DOHH2 (cell line): ENCODE data around the gene VASP.

Experiments
- CTCF ChIP-seq: fragments of 200-600 bp; sonication (generic); IDR thresholded peaks from one replicate; pipeline ENCODE4 v1.5.1; 2014; ENCODE audit warnings: antibody characterized with exemption, mild to moderate bottlenecking, low read depth, low read length; ENCODE audit not compliant: poor library complexity, severe bottlenecking
- EZH2phosphoT487 ChIP-seq: fragments of 200-600 bp; sonication (generic); IDR thresholded peaks from 2 replicates; pipeline ENCODE4 v1.6.1; 2017; ENCODE audit warnings: borderline replicate concordance, mild to moderate bottlenecking, antibody characterized with exemption, low read length, moderate library complexity, mixed read lengths

- TF ChIP-seq CTCF (no peak), EZH2phosphoT487 (no peak)
Measured at GRCh38 chr19:45501730-45502014, 5.6 kb upstream of the VASP start.
